OCI-LY1 (cell line): ENCODE data around the gene FANCE.

ENCODE experiments used
- CTCF ChIP-seq: fragments of 200-600 bp; sonication (generic), shearing (Covaris generic); IDR thresholded peaks from 2 replicates; pipeline ENCODE4 v1.5.1; 2017; ENCODE audit warnings: mild to moderate bottlenecking, antibody characterized with exemption, low read length, moderate library complexity, mixed read lengths
- EZH2 ChIP-seq: fragments of 200-600 bp; sonication (generic), shearing (Covaris generic); IDR thresholded peaks from 2 replicates; pipeline ENCODE4 v1.8.0; 2017; ENCODE audit warnings: borderline replicate concordance, mixed run types, mild to moderate bottlenecking, antibody characterized with exemption, low read length, moderate library complexity, mixed read lengths

- TF ChIP-seq EZH2 (no peak), CTCF (no peak)
Measured at GRCh38 chr6:35471836-35472345, 19.8 kb downstream of the FANCE start.
